GM19351 (cell line): ENCODE results near the gene KCNH6.

Source experiments
- ATAC-seq: cut with Tn5 transposase; IDR thresholded peaks from one replicate; pipeline ENCODE4 v1.9.1; 2021; ENCODE audit warnings: mild to moderate bottlenecking, moderate library complexity; ENCODE audit not compliant: unreplicated experiment

The KCNH6 gene

GRCh38 chr17:63523253-63523855, at the start of gene KCNH6:
KCNH6 (plus strand) TSS chr17:63523358; CDS start chr17:63523414, 56 bp downstream.
- no peak for ATAC-seq

GRCh38 chr17:63474174-63474573, 49.0 kb upstream of the KCNH6 start:
- no peak for ATAC-seq

- no peak for ATAC-seq
Measured at GRCh38 chr17:63474586-63475460, 48.3 kb upstream of the KCNH6 start.

- ATAC-seq = no peak
Measured at GRCh38 chr17:63475491-63476412, 47.4 kb upstream of the KCNH6 start.

- ATAC-seq = peak; percentile 5
Measured at GRCh38 chr17:63476459-63476853, 46.7 kb upstream of the KCNH6 start.

- ATAC-seq = peak; percentile 53
Measured at GRCh38 chr17:63476854-63477479, 46.2 kb upstream of the KCNH6 start, which contains the start of gene ACE. ACE (plus strand) TSS chr17:63477061; CDS start chr17:63477095, 34 bp downstream.

- ATAC-seq = no peak
Measured at GRCh38 chr17:63477480-63478440, 45.4 kb upstream of the KCNH6 start.

- peak; percentile 78 for ATAC-seq
Measured at GRCh38 chr17:63478814-63479494, 44.2 kb upstream of the KCNH6 start.

GRCh38 chr17:63479495-63480184, 43.5 kb upstream of the KCNH6 start:
- ATAC-seq = no peak

- ATAC-seq = no peak
Measured at GRCh38 chr17:63480192-63480784, 42.9 kb upstream of the KCNH6 start.

- ATAC-seq = no peak
Measured at GRCh38 chr17:63480826-63481487, 42.2 kb upstream of the KCNH6 start.

GRCh38 chr17:63481488-63481870, 41.7 kb upstream of the KCNH6 start:
- ATAC-seq = no peak

- ATAC-seq = no peak
Measured at GRCh38 chr17:63482509-63482908, 40.6 kb upstream of the KCNH6 start.

- ATAC-seq = no peak
Measured at GRCh38 chr17:63483038-63483437, 40.1 kb upstream of the KCNH6 start.

GRCh38 chr17:63483655-63484575, 39.2 kb upstream of the KCNH6 start:
- no peak for ATAC-seq

GRCh38 chr17:63486317-63487013, 36.7 kb upstream of the KCNH6 start:
- no peak for ATAC-seq
